Vagina (tissue), 2 donors: ENCODE data around the gene PBX1. TPM values are rescaled to one million over a fixed set of nuclear protein-coding genes. Genes with fewer than 3 reads are reported as not detected.
A peak's percentile ranks its signal among the peaks of the same experiment; 100 is the strongest.

Experiments used
- DNase-seq, 2 donors: peaks; one replicate each; pipeline ENCODE4 v3.0.0-alpha.2; 2017; ENCODE audit errors: extremely low spot score in 2 of 2
- H3K27ac ChIP-seq: fragments of 200-600 bp; sonication (generic); one replicate; pipeline ENCODE4 v1.5.1; 2019
- H3K27me3 ChIP-seq: fragments of 200-600 bp; sonication (generic); one replicate; pipeline ENCODE4 v1.5.1; 2019
- H3K36me3 ChIP-seq, 2 donors: fragments of 200-600 bp; sonication (generic); one replicate each; pipeline ENCODE4 v1.5.1; 2017 to 2019
- H3K4me1 ChIP-seq: fragments of 200-600 bp; sonication (generic); one replicate; pipeline ENCODE4 v1.5.1; 2019
- H3K4me3 ChIP-seq, 2 donors: fragments of 200-600 bp; sonication (generic); 1 replicate in 1 of 2; 2 replicates in 1 of 2; pipeline ENCODE4 v1.5.1; 2016 to 2019
- H3K9me3 ChIP-seq: fragments of 200-600 bp; sonication (generic); one replicate; pipeline ENCODE4 v1.5.1; 2019
- POLR2A ChIP-seq, 2 donors: fragments of 450-650 bp; IDR thresholded peaks; one replicate each; pipeline ENCODE4 v1.6.1; 2017; ENCODE audit warnings: antibody characterized with exemption in 2 of 2, mild to moderate bottlenecking in 2 of 2, moderate library complexity in 2 of 2
- POLR2AphosphoS5 ChIP-seq, 2 donors: sonication (generic); formaldehyde crosslinking; IDR thresholded peaks; one replicate each; pipeline ENCODE4 v1.9.0; 2017; ENCODE audit warnings: antibody characterized with exemption in 2 of 2, mild to moderate bottlenecking in 2 of 2, low read depth in 1 of 2; ENCODE audit not compliant: insufficient read depth in 1 of 2
- intact Hi-C: fragments of 100-400 bp; cut with DNase I; formaldehyde crosslinking; loops from one replicate; pipeline ENCODE4 v1.15.1; 2023
- total RNA-seq: library from RNA; depleted of rRNA; stranded (reverse); fragments of >200 nt; gene quantifications from one replicate; pipeline ENCODE4 v1.2.3, GENCODE V29; 2016
- TF ChIP-seq, protein P1 (sequence below), 3 experiments: fragments of 450-650 bp in 2 of 3; fragments of 200-600 bp in 1 of 3; sonication (generic) in 1 of 3; IDR thresholded peaks; one replicate each; pipeline ENCODE4 v1.5.1; 2017 to 2019; ENCODE audit warnings: antibody characterized with exemption in 3 of 3, mild to moderate bottlenecking in 2 of 3, moderate library complexity in 2 of 3

The PBX1 gene
- total RNA-seq, 1 donor from 2014 or later, result 69.0 TPM

DNA sequence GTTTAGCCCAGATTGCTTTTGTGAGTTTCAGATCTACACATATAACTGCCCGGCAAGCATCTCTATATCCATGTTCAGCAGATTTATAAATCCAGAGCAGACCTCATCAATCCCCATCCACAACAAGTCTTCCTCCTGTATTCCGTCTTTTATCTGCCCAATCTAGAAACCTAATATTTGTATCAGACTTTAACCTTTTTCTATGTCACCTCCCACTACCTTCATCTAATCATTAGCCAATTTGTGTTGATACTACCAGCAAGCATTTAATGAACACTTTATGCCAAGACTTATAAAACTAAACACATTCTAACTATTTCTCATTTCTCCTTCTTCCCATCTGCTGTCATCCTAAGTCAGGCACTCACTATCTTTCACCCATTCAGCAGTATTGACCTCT lies 135.5 kb downstream of the PBX1 start:
- Histone ChIP-seq H3K27ac (no peak overlapping the region), H3K4me1 (peaks cover 30% of the 10 kb centered on the region), H3K27me3 (no peaks in the 10 kb centered on the region), H3K4me3 (no peak overlapping the region), H3K9me3 (no peaks in the 10 kb centered on the region), H3K36me3 (no peaks in the 10 kb centered on the region)
- intact Hi-C loops, result no loop called here
- DNase-seq, result no peak
- no peak for TF ChIP-seq POLR2A (IDR thresholded peaks at IDR 0.05)
- TF ChIP-seq, protein P1, sequence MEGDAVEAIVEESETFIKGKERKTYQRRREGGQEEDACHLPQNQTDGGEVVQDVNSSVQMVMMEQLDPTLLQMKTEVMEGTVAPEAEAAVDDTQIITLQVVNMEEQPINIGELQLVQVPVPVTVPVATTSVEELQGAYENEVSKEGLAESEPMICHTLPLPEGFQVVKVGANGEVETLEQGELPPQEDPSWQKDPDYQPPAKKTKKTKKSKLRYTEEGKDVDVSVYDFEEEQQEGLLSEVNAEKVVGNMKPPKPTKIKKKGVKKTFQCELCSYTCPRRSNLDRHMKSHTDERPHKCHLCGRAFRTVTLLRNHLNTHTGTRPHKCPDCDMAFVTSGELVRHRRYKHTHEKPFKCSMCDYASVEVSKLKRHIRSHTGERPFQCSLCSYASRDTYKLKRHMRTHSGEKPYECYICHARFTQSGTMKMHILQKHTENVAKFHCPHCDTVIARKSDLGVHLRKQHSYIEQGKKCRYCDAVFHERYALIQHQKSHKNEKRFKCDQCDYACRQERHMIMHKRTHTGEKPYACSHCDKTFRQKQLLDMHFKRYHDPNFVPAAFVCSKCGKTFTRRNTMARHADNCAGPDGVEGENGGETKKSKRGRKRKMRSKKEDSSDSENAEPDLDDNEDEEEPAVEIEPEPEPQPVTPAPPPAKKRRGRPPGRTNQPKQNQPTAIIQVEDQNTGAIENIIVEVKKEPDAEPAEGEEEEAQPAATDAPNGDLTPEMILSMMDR (IDR thresholded peaks at IDR 0.05), result no peak
- TF ChIP-seq POLR2AphosphoS5 (IDR thresholded peaks at IDR 0.05; ENCODE audit: insufficient read depth in 1 of 2, low read depth in 1 of 2), result no peak

DNA sequence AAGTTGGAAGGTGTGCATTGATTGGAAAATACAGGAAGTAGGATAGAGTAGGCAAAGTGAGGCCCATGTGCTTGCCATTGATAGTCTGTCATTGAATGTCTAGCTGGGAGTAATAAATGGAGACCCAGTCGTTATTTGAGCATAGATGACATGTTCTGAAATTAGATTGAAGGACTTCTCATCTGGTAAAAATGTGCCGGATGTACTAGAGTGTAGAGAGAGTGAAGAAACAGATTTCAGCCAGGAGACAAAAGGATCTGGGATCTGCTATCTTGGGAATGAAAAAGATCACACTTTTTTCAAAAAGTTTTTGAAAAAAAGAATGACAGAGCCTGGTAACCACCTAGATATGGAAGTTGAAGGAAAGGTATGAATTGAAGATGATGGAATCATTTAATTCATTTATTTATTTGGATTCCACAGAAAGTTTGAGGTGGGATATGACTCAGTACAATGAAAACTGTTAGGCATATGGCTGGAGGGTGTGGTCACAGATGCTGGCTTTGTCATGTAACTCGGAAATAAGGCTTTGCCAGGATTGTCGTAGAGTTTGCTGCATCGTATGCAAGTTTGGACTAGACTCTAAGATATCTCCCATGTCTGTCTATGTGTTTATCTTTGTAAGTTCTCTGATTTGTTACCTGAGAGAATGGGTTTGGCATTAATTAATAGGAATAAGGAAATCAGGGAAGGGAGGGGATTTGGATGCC lies 137.1 kb downstream of the PBX1 start:
- DNase-seq, result no peak
- peak overlapping the region; percentile 21 for H3K27ac ChIP-seq
- H3K4me1 ChIP-seq, result peaks cover 43% of the 10 kb centered on the region
- H3K36me3 ChIP-seq, result no peaks in the 10 kb centered on the region
- H3K9me3 ChIP-seq, result no peaks in the 10 kb centered on the region
- H3K27me3 ChIP-seq, result no peaks in the 10 kb centered on the region
- TF ChIP-seq POLR2AphosphoS5 (IDR thresholded peaks at IDR 0.05; ENCODE audit: insufficient read depth in 1 of 2, low read depth in 1 of 2) (peak in 1 of 2 donors; percentile 49), POLR2A (IDR thresholded peaks at IDR 0.05) (no peak)
- TF ChIP-seq, protein P1 (IDR thresholded peaks at IDR 0.05), result no peak
- intact Hi-C loops, result no loop called here
- no peak overlapping the region for H3K4me3 ChIP-seq

DNA sequence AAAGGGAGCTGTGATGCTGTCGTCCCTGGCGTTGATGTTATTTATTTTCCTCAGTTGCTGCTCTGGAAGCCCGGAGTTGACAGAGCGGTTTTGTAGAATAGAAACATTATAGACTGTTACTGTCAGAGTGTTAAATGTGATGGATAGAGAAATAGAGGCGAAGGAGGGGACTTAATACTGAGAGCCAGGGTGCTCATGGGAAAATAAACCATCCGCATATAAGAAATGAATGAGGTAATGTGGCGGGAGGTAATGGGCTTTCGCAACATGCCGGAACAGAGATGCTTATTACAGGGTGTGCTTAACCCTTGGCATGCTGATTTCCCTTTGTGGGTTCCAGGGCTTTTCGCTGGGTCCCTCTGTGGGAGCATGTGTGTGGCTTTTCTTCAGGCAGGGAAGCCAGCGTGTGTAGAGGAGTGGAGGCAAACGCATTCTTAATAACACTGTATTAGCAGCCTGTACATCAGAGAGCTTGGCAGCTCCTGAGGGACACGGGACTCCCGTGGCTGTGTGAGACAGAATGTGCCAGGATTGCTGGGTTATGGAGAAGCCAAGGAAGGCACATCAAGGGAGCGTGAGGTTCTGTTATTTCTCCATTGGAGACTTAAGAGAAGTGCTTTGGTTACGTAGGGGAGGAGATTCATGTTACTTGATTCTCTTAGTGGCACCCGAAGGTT lies 141.0 kb downstream of the PBX1 start:
- Histone ChIP-seq H3K27ac (peak overlapping the region; percentile 42), H3K4me1 (peaks cover 74% of the 10 kb centered on the region), H3K36me3 (no peaks in the 10 kb centered on the region), H3K4me3 (no peak overlapping the region), H3K9me3 (no peaks in the 10 kb centered on the region), H3K27me3 (no peaks in the 10 kb centered on the region)
- intact Hi-C loops, result no loop called here
- TF ChIP-seq, protein P1 (IDR thresholded peaks at IDR 0.05), result no peak
- TF ChIP-seq POLR2A (IDR thresholded peaks at IDR 0.05), result no peak
- TF ChIP-seq POLR2AphosphoS5 (IDR thresholded peaks at IDR 0.05; ENCODE audit: insufficient read depth in 1 of 2, low read depth in 1 of 2), result no peak
- no peak for DNase-seq

DNA sequence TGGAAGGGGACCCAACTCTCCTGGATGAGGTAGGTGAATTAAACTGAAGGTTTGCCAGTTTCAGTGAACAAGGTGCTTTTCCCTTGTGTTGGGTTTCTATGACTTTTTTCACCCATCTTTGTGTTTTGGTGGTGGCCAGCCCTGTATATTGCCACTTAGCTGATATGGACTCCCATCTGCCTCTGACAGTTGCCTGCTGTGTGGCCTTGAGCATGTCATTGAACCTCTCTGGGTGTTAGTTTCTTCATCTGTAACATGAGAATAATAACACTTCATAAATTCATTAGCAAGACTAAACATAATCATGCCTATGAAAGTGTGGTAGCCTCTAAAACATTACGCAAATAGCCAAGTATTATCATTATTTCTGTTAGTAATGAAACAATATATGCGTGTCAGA lies 141.7 kb downstream of the PBX1 start:
- Histone ChIP-seq H3K27me3 (no peaks in the 10 kb centered on the region), H3K4me1 (peaks cover 77% of the 10 kb centered on the region), H3K27ac (peak overlapping the region; percentile 42), H3K9me3 (no peaks in the 10 kb centered on the region), H3K4me3 (no peak overlapping the region), H3K36me3 (no peaks in the 10 kb centered on the region)
- intact Hi-C loops, result no loop called here
- no peak for TF ChIP-seq POLR2AphosphoS5 (IDR thresholded peaks at IDR 0.05; ENCODE audit: insufficient read depth in 1 of 2, low read depth in 1 of 2)
- TF ChIP-seq POLR2A (IDR thresholded peaks at IDR 0.05), result no peak
- TF ChIP-seq, protein P1 (IDR thresholded peaks at IDR 0.05), result no peak
- no peak for DNase-seq
